NCI-H2107 treated with DMSO at 0.1 percent for 48 hours (cell line): ENCODE data around the gene KCTD17.

Experiments used
- DNase-seq: peaks from one replicate; lab custom pipeline; 2025; ENCODE audit not compliant: unreplicated experiment; lab: John Stamatoyannopoulos, UW

The KCTD17 gene

DNA sequence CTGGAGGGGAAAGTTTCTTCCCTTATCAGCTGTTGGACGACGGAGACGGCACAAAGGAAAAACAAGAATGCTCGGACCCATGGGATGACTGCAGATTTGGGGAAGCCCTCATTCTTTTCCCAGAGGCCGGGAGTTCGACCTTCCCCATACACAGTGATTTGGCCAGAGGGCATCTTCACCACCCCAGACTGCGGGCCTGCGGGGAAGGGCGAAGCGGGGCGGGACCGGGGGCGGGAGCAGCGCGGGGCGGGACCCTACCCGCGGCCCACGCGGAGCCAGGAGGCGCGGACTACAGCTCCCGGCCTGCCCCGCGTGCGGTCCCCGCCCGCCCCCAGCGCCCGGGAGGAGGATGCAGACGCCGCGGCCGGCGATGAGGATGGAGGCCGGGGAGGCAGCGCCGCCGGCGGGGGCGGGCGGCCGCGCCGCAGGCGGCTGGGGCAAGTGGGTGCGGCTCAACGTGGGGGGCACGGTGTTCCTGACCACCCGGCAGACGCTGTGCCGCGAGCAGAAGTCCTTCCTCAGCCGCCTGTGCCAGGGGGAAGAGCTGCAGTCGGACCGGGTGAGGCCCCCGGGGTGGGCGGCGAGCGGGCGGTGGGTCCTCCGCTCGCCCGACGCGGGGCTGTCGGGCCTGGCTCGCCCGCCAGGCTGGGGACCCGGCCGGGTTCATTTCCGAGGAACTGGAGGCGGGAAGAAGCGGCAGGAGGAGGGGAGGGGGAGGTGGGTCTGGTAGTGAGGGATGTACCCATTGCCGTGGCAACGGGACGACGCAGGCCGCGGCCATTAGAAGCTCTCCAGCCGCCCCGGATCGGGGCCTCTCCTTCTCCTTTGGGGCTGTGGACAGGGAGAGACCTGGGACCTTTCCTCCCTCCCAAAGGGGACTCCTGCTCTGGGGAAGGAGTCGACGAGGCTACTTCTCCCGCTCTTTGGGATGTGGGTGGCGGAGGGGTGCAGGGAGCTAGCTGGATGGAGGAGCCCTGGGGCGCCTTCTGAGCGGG is at the start of gene KCTD17:
TSS of gene KCTD17 (plus strand) at position 352 of the 995 bp plus-strand sequence. CDS start at position 371, 19 bp downstream.
- DNase-seq: no peak

- DNase-seq: no peak
These were observed 49.7 kb upstream of the KCTD17 start for GRCh38 chr22:37001826-37002225.

GRCh38 chr22:37002633-37003032 is 48.9 kb upstream of the KCTD17 start:
- no peak for DNase-seq

GRCh38 chr22:37007651-37008050 is 43.9 kb upstream of the KCTD17 start:
- DNase-seq: no peak

DNA sequence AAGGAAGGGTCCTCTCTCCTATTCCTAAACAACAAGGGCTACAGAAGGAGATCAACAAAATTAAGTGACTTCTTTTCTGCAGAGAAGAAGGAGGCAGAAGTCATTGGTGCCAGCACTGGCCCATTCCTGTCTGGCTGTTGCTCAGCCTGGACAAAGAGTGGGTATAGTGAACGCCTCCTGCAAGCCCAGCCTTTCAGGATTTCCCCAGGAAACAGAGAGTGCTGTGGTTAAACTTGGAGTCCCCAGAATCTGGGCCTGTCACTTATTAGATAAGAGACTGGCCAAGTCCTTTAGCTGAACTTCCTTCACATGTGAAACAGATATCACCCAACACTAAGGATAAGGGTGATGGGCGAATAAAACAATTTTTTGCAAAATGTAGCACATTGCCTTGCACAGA is 43.2 kb upstream of the KCTD17 start:
- no peak for DNase-seq

DNA sequence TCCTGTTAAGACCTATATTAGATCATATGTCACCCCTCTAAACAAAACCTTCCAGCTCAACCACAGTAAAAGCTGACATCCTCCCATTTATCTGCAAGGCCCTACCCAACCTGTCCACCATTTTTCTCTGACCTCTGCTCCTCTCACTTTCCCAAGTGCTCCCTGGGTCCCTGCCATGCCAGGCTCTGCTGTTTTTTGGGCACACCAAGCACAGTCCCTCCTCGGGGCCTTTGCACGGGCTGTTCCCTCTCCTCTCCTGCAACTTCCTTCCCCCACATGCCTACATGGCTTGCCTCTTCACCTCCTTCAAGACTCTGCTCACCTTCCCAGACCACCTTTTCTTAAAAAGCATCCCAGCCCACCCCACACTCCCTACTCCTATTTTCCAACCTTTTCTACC is 42.1 kb upstream of the KCTD17 start:
- no peak for DNase-seq

GRCh38 chr22:37010174-37010573 is 41.4 kb upstream of the KCTD17 start:
- DNase-seq: peak; percentile 23

DNA sequence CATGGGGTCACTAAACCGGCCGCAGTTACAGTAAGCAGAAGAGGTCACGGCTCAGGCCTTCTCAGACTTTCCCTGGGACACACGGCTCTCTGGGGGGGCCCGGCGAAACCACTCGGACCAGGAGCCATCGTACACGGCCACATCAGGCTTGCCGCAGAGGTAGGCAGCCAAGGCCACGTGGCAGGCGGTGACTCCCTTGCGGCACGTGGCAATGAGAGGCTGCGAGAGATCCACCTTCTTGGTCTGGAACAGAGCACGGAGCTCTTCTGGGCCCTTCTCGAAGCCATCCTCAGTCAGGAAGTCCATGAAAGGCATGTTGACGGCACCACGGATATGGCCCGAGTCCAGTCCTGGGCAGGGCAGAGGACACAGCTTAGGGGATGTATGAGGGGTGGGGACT is 40.6 kb upstream of the KCTD17 start:
- no peak for DNase-seq

- DNase-seq: no peak
These were observed 40.1 kb upstream of the KCTD17 start for GRCh38 chr22:37011472-37011871.

GRCh38 chr22:37012262-37012904 is 39.2 kb upstream of the KCTD17 start:
- DNase-seq: no peak

GRCh38 chr22:37012956-37013355 is 38.6 kb upstream of the KCTD17 start:
- no peak for DNase-seq

- no peak for DNase-seq
These were observed 37.1 kb upstream of the KCTD17 start for GRCh38 chr22:37014415-37014806.

DNA sequence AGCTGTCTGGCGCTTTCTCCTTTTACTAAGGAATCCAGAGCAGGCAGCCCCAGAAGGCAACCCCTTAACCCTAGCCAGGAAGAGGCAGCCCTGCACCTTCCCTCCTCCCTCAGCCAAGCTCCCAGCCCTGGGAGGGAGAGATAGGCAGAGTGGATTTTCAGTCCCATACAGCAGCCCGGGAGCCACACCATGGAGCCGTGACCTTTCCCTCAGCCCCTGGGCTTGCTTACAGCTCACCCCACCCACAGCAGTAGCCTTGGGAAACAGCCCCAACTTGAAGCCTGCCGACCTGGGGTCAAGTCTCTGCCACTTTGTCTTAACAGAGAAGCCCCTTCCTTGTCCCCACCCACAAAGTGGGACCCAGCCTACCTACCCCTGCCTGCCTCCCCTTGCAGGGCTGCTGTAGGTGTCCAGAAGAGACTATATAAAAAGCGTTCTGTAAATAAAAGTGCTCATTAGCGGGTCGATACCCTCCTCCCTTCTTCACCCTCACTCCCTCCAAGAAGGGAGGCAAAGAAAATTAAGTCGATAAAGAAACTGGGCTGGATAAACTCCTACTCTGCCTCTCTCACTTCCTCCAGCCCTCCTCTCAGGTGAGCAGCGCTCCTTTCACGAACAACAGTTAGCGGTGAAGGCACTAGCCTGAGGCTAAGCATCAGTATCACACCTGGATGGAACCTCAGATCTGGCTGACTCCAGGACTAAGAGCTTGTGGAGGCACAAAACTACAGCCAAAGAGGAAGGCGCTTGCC is 36.5 kb upstream of the KCTD17 start:
- no peak for DNase-seq

DNA sequence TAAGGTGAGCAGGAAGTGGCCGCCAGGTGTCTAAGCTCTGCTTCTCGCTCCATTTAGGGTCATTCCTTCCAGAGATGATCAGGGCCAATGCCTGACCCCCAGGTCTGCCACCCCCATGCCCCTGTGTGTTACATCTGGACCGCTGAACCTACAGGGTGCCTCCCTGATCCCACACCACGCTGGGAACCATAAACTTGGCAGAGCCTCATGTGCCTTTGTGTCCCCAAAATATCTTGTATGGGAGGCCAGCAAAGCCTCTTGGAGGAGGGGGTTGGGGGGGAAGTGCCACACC is 36.0 kb upstream of the KCTD17 start:
- DNase-seq: no peak

DNA sequence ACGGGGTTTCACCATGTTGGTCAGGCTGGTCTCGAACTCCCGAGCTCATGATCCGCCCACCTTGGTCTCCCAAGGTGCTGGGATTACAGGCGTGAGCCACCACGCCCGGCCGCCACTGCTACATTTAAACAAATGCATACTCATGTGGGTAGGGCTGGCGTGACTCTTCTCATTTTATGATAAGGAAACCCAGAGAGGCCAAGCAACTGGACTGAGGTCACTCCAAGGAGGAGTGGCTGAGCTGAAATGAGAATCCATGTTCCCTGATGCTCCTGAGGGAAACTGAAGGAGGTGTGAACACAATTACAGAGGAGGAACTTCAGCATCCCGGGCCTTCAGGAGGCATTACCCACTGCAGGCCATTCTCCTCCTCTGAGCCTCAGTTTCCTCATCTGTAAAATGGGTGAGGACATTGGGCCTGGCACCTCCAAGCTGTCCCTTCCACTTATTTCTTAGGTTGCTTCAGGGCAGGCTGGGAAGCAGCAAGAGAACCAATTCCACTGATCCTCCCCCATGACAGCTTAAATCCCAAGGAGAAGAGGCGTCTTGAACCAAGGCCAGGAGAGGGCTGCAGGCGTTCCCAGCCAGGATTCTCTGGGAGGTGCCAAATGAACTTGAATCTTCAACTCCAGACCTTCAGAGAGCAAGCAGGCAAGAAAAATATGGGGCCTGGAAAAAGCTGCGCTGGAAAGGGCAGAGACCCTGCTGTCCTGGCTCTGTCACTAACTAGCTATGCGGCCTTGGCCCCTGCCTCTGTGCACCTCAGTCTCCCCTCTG is 35.2 kb upstream of the KCTD17 start:
- DNase-seq: no peak

DNA sequence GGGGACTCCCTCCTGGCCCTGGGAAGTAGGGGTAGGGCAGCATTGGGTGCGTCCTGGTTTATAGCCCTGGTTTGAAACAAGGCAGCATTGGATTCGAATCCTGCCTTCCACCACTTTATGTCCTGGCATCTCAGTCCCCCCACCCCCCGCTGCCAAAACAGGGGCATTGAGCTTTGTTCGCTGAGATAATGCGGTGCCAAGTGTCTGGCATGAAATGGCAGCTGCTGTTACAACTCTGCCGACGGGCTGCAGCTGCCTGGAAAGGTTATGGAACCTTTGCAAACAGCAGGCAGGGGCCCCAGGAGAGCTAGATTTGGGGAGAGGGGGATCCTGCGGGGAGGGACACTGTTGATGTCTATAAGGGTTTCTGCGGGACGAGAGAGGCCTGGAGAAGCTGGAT is 34.2 kb upstream of the KCTD17 start:
- DNase-seq: no peak

GRCh38 chr22:37018086-37018814 is 33.3 kb upstream of the KCTD17 start:
- no peak for DNase-seq

DNA sequence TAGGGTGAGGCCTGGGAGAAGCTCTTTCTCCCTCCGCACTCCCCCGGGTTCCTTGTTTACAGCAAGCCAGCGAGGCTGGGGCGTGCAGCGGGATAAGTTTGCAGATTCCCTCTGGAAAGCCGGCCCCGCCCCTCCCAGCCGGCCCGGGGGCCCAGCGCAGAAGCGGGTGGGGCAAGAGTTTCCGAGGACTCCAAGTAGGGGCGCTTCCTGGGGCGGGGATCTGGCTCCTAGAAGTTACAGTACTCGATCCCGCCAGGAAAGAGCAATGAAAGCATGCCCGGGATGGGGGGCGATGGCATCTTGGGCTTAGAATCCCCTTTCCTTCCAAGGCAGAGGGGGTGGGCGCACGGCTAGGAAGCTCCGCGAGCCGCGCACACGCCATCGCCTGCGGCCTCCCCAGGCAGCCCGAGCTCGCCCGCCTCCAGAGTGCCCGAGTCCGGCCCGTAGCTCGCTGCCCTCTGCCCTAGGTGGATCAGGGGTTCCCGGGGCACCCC is 32.7 kb upstream of the KCTD17 start:
- DNase-seq: no peak

- no peak for DNase-seq
These were observed 32.0 kb upstream of the KCTD17 start, which contains the start of the genes MPST and TST for GRCh38 chr22:37019309-37020191. MPST (plus strand) TSS chr22:37019742; CDS start chr22:37019837, 95 bp downstream. TST (minus strand) TSS chr22:37019447; CDS start chr22:37018732, 715 bp downstream.
